ENCODE measurements around the gene BHLHA15.

The BHLHA15 gene

GRCh38 chr7:98210513-98211220 lies 572 bp upstream of the BHLHA15 start:
- DNase-seq (ENCODE audit: low read depth): no peak
- H3K4me3 ChIP-seq (ENCODE audit: low read length): peak overlapping the region; percentile 20
- TF ChIP-seq CTCF (IDR thresholded peaks at IDR 0.05; ENCODE audit: insufficient read depth, low read depth, low read length, missing control alignments): no peak

- TF ChIP-seq CTCF (IDR thresholded peaks at IDR 0.05; ENCODE audit: insufficient read depth, low read depth, low read length, missing control alignments): no peak
- H3K4me3 ChIP-seq (ENCODE audit: low read length): no peak overlapping the region
- DNase-seq (ENCODE audit: low read depth): no peak
Observed at GRCh38 chr7:98211676-98212531, 665 bp downstream of the BHLHA15 start.

GRCh38 chr7:98212532-98213041 lies 1.3 kb downstream of the BHLHA15 start:
- no peak for DNase-seq (ENCODE audit: low read depth)
- TF ChIP-seq CTCF (IDR thresholded peaks at IDR 0.05; ENCODE audit: insufficient read depth, low read depth, low read length, missing control alignments): no peak

GRCh38 chr7:98213296-98213887 lies 2.2 kb downstream of the BHLHA15 start:
- H3K4me3 ChIP-seq (ENCODE audit: low read length): no peak overlapping the region
- no peak for DNase-seq (ENCODE audit: low read depth)
- no peak for TF ChIP-seq CTCF (IDR thresholded peaks at IDR 0.05; ENCODE audit: insufficient read depth, low read depth, low read length, missing control alignments)

More at GRCh38 chr7:98212532-98213041, 1.3 kb downstream of the BHLHA15 start:
- H3K4me3 ChIP-seq (ENCODE audit: low read length): no peak overlapping the region

- no peak for TF ChIP-seq CTCF (IDR thresholded peaks at IDR 0.05; ENCODE audit: insufficient read depth, low read depth, low read length, missing control alignments)
Observed at GRCh38 chr7:98213888-98214810, 2.9 kb downstream of the BHLHA15 start.

GRCh38 chr7:98214811-98215321 lies 3.6 kb downstream of the BHLHA15 start:
- DNase-seq (ENCODE audit: low read depth): no peak
- TF ChIP-seq CTCF (IDR thresholded peaks at IDR 0.05; ENCODE audit: insufficient read depth, low read depth, low read length, missing control alignments): no peak
- H3K4me3 ChIP-seq (ENCODE audit: low read length): no peak overlapping the region

More at GRCh38 chr7:98213888-98214810, 2.9 kb downstream of the BHLHA15 start:
- DNase-seq (ENCODE audit: low read depth): no peak
- H3K4me3 ChIP-seq (ENCODE audit: low read length): no peak overlapping the region

All from epithelial cell of esophagus (primary cell).